HTERT RPE-1 (cell line): ENCODE measurements around the gene PPM1E.

Source experiments
- in situ Hi-C: fragments of 300-500 bp; cut with MboI; formaldehyde crosslinking; loops from 4 replicates; pipeline ENCODE4 v1.14.3; 2020; ENCODE audit warnings: low sequenced_read_pairs

Gene PPM1E

DNA sequence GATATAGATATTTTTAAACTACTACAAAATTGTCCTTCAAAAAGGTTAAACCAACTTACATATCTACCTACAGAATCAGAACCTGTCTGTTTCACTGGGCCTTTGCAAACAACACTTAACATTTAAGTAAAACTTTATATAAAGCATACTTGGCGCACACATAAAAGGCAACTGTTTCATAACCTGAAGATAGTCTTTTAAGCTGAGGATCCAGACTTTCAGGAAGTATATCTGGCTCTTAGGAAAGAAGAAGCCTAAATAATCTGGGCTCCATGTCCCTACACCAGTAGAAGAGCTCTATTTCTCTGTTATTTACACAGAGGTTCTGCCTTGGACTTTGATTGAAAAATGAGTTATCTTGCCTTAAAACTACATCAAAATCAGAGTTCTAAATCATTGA lies 275.2 kb downstream of the PPM1E start:
- in situ Hi-C loops: no loop called here
